Measurements from ENCODE around the gene ANKRD62.
"Not testable (repeated sequence)": the region's sequence is repeated elsewhere in the genome, so short reads cannot be mapped to it uniquely, and the experiment has no call there.

Gene ANKRD62

GRCh38 chr18:12074736-12075135 is 18.9 kb upstream of the ANKRD62 start:
- no peak overlapping the region for H3K4me3 ChIP-seq (replicated peaks; ENCODE audit: low read depth, low read length)
- no peak for TF ChIP-seq CTCF (IDR thresholded peaks at IDR 0.05; ENCODE audit: low read depth, low read length, missing control alignments)
- no peak for DNase-seq (ENCODE audit: extremely low read depth, low read depth)

DNA sequence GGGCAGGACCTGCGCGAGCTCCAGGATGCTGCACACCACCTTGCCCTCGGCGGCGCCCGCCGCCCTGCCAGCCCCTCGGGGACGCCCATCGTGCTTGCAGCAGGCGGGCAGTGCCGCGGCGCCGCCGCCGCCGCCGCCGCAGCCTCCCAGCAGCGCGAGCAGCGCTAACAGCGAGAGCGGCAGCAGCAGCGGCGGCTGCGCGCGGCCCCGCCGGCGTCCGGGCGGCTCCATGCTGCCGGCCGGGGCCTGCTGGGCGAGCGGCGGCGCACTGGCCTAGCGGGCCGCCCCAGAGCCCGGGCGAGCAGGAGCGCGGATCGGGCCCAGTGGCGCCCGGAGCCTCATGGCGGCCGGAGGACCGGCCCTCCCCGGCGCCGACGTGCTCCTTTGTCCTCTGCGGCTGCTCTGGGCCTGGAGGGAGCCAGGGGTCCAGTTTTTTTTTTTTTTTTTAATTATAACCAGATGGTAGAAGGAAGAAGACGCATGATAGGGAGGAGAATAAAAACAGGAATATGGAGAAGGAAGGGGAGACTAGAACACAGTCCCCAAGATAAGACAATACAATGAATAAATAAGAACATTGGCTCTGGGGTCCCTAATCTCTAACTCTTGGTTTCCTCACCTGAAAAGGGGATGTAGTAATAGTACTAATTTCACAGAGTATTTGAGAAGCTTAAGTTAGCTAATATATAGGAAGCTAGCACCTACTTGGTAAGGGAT is 17.1 kb upstream of the ANKRD62 start:
- no peak for TF ChIP-seq CTCF (IDR thresholded peaks at IDR 0.05; ENCODE audit: low read depth, low read length, missing control alignments)
- H3K4me3 ChIP-seq (replicated peaks; ENCODE audit: low read depth, low read length) = peak overlapping the region; percentile 8; the same call in 1 of the 2 replicates
- DNase-seq (ENCODE audit: extremely low read depth, low read depth) = no peak

DNA sequence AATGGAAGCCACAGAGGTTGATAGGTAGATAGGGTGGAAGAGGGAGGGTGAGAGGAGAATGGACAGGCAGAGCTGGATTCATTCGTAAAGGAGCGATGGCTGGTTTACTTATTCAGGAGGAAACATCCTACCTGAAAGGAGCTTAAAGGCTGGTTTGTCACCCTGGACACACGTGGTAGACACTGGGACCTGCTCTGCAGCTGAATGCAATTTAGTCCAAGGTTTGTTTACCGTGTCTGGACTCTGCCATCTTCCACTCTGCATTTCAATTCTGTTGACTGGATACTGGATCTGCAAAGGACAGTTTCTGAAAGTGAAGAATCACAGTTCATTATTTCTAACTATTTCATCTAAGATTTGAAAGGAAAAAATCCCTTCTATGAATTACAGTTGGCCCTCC is 15.6 kb upstream of the ANKRD62 start:
- DNase-seq (ENCODE audit: extremely low read depth, low read depth) = not testable (repeated sequence)

DNA sequence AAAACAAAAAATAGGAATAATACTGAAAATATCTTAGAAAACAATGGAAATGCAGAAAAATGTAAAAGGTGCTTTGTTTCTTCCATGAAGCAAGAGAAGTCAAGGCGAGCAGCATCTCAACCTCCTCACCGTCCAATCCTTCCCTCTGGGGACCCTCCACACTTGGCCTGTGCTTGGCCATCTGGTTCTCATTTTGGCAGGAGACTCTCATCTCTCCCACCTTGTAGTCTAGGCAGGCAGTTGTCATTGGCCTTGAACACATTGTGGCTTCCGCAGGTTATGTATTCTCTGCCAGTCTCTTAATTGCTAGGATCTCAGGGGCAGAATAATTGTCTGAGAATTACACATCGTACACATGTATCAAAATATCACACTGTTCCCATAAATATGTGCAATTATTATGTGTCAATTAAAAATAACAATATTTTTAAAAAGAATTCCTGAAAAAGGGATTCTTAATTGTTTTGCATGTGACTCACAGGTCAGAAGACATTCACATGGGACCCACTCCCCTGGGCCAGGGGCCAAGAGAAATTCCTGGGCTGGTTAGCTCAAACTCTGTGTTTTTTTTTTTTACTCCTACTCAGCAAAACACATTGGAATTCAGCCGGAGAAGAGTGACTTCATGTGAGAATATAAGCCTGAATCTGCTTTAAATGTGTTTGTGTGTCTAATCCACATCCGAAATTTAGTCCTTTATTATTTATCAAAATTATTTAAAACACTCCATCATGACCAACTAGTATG is 14.0 kb upstream of the ANKRD62 start:
- no peak for DNase-seq (ENCODE audit: extremely low read depth, low read depth)
- no peak for TF ChIP-seq CTCF (IDR thresholded peaks at IDR 0.05; ENCODE audit: low read depth, low read length, missing control alignments)
- no peak overlapping the region for H3K4me3 ChIP-seq (replicated peaks; ENCODE audit: low read depth, low read length)

More for the DNA sequence above, 15.6 kb upstream of the ANKRD62 start:
- not testable (repeated sequence) for H3K4me3 ChIP-seq (replicated peaks; ENCODE audit: low read depth, low read length)

DNA sequence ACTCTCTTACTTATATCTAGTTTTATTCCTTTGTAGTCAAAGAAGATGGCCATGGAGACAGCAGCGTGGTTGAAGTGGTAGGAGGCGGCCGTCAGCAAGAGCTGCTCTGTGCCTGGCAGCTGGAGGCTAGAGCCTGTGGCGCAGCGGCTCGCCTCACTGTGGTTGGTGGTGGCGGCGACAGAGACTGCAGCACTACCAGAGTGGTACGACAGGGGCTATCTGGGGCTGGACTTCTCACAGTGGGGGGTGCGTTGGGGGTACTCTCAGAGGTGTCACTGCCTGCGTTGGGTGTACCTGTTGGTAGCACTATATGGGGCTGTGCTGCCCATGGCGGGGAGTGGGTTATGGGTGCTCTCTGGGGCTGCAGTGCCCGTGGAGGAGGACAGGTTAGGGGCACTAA is 8.5 kb upstream of the ANKRD62 start:
- TF ChIP-seq CTCF (IDR thresholded peaks at IDR 0.05; ENCODE audit: low read depth, low read length, missing control alignments) = no peak
- no peak overlapping the region for H3K4me3 ChIP-seq (replicated peaks; ENCODE audit: low read depth, low read length)
- DNase-seq (ENCODE audit: extremely low read depth, low read depth) = no peak

- H3K4me3 ChIP-seq (replicated peaks; ENCODE audit: low read depth, low read length) = no peak overlapping the region
- TF ChIP-seq CTCF (IDR thresholded peaks at IDR 0.05; ENCODE audit: low read depth, low read length, missing control alignments) = no peak
- no peak for DNase-seq (ENCODE audit: extremely low read depth, low read depth)
These were observed 7.9 kb upstream of the ANKRD62 start for GRCh38 chr18:12085786-12086185.

GRCh38 chr18:12086249-12086648 is 7.4 kb upstream of the ANKRD62 start:
- no peak for TF ChIP-seq CTCF (IDR thresholded peaks at IDR 0.05; ENCODE audit: low read depth, low read length, missing control alignments)
- DNase-seq (ENCODE audit: extremely low read depth, low read depth) = no peak

More at GRCh38 chr18:12086249-12086648, 7.4 kb upstream of the ANKRD62 start:
- H3K4me3 ChIP-seq (replicated peaks; ENCODE audit: low read depth, low read length) = no peak overlapping the region
